Measurements from ENCODE around the gene RIN1. TPM values are rescaled to one million over a fixed set of nuclear protein-coding genes. Genes with fewer than 3 reads are reported as not detected.
A peak's percentile ranks its signal among the peaks of the same experiment; 100 is the strongest.

RIN1 gene
- total and polyA plus RNA-seq, 9 of the 15 experiments (the other 6 are each of a cell fraction or from before 2014, with no cell fraction given), result 0.01 to 1.2 (median 0.45) TPM; not detected in 1

DNA sequence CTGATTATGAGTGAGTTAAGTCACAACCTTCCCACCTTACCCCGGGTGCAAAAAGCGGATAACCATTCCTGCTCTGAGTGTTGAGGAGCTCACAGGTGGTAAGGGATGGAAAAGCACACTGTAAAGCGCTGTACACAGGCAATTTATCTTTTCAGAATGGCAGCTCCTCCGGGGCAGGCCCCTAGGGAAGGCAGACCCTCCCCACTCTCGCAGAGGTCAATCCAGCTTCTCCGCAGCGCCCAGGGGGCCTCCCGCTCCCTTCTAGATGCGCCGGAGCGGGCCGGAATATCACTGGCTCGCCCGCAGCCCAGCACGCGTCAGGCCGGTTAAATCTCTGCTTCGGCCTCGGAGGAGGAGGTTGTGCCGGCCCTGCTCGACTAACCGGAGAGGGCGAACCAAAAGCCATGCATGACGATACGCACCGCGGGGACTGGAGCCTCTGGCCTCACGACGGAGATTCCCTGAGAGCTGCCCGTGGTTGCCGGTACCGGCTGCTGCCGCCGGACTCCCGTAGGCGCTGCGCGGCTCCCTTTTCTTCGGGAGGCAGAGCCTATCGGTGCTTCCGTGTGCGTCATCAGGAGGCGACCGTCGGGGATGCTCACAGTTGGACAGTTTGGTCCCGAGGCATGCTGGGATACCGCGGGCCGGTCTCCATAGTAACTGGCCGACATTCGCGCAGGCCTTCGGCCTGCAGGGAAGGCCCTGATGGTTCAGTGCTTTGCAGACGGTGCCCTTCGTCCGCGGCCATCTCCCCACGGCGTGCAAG, 8.5 kb upstream of the RIN1 start, which contains the start of gene BRMS1:
Gene BRMS1 (minus strand): TSS at position 555 of the 766 bp plus-strand sequence. CDS start 2,870 bp downstream, outside the sequence.
- in situ Hi-C loops (cut with MboI), result no loop called here
- peak; percentile 87 for ATAC-seq
- Histone ChIP-seq H3K4me3 (peak within 1 kb of the TSS; percentile 81), H3K36me3 (ENCODE audit: control insufficient read depth, insufficient read depth, low read length) (peaks cover 34% of the 10 kb centered on the region; the same call in 2 of the 3 replicates), H3K4me1 (replicated peaks in 1 of 2; ENCODE audit: control insufficient read depth in 2 of 2, insufficient read depth in 2 of 2, low read length in 2 of 2) (peaks cover 19 to 37% of the 10 kb centered on the region in 2 experiments), H3K79me2 (ENCODE audit: control insufficient read depth, insufficient read depth, low read length) (peaks cover 23% of the 10 kb centered on the region), H3K9me3 (replicated peaks; ENCODE audit: control insufficient read depth, insufficient read depth, low read depth, low read length) (no peaks in the 10 kb centered on the region), H3K9ac (ENCODE audit: insufficient read depth in 1 of 2, low read depth in 2 of 2, low read length in 2 of 2) (peak within 1 kb of the TSS; percentile 75 to 99), H3K27me3 (ENCODE audit: control insufficient read depth in 2 of 2, insufficient read depth in 2 of 2, low read length in 2 of 2) (no peaks in the 10 kb centered on the region), H3K9me1 (ENCODE audit: control insufficient read depth, insufficient read depth, low read length) (no peaks in the 10 kb centered on the region), H3K27ac (ENCODE audit: extremely low read depth, low read depth, low read length) (peak within 1 kb of the TSS; percentile 65), H2AFZ (ENCODE audit: low read depth, low read length) (peak within 1 kb of the TSS; percentile 89), H4K20me1 (replicated peaks; ENCODE audit: control insufficient read depth, insufficient read depth, low read length) (no peaks in the 10 kb centered on the region), H3K4me2 (ENCODE audit: insufficient read depth, low read length) (peak within 1 kb of the TSS; percentile 91)
- CTCF ChIA-PET (ENCODE audit: low intra/inter-chr PET ratio), result no interaction called here
- DNase-seq (ENCODE audit: extremely low read depth in 1 of 4, low spot score in 3 of 4), result peak; percentile 87 to 98 (median 92)
- POLR2A ChIA-PET, result interaction anchor here (1.0 to 2.4 kb wide), 4 partner anchors 9 to 26 kb away, joined by 5 to 6 read pairs (median 6); partner anchors contain the start of genes RIN1 and SLC29A2
- WGBS (ENCODE audit: insufficient coverage, low coverage, missing lambda C conversion rate), result 0% methylated on average over 52 of the region's 59 CpGs
- intact Hi-C loops (cut with micrococcal nuclease), result no loop called here
- BruUV-seq (replicated peaks), result no TSS peak
- FAIRE-seq, result peak; percentile 99
- TF ChIP-seq SMAD4 (CRISPR knock-in tag; conservative IDR thresholded peaks at IDR 0.05), result no peak
- TF ChIP-seq PHF8 (IDR thresholded peaks at IDR 0.05; ENCODE audit: borderline replicate concordance, low read length), result peak; percentile 96
- peak; percentile 69; the same call in 1 of the 2 replicates for TF ChIP-seq MYC (IDR thresholded peaks at IDR 0.05; ENCODE audit: low read depth, low read length)
- TF ChIP-seq MYC (CRISPR knock-in tag; IDR thresholded peaks at IDR 0.05; ENCODE audit: borderline replicate concordance, low read depth), result no peak
- peak; percentile 97 for TF ChIP-seq C11orf30 (IDR thresholded peaks at IDR 0.05; ENCODE audit: low read depth)
- peak; percentile 50; the same call in 1 of the 2 replicates for TF ChIP-seq PML (IDR thresholded peaks at IDR 0.05; ENCODE audit: low read length)
- peak; percentile 97 for TF ChIP-seq KDM5B (IDR thresholded peaks at IDR 0.05; ENCODE audit: insufficient replicate concordance, low read depth, low read length)
- TF ChIP-seq POLR2H (tag; IDR thresholded peaks at IDR 0.05; ENCODE audit: low read depth), result 0 out of 2 replicates have a peak, but pooled peaks have one; percentile 27
- no peak for TF ChIP-seq ZNF699 (CRISPR knock-in tag; IDR thresholded peaks at IDR 0.05; ENCODE audit: insufficient replicate concordance)
- TF ChIP-seq KHSRP (IDR thresholded peaks at IDR 0.05), result peak; percentile 82
- peak; percentile 59; the same call in 1 of the 2 replicates for TF ChIP-seq ZNF12 (CRISPR knock-in tag; IDR thresholded peaks at IDR 0.05)
- TF ChIP-seq, protein P1, sequence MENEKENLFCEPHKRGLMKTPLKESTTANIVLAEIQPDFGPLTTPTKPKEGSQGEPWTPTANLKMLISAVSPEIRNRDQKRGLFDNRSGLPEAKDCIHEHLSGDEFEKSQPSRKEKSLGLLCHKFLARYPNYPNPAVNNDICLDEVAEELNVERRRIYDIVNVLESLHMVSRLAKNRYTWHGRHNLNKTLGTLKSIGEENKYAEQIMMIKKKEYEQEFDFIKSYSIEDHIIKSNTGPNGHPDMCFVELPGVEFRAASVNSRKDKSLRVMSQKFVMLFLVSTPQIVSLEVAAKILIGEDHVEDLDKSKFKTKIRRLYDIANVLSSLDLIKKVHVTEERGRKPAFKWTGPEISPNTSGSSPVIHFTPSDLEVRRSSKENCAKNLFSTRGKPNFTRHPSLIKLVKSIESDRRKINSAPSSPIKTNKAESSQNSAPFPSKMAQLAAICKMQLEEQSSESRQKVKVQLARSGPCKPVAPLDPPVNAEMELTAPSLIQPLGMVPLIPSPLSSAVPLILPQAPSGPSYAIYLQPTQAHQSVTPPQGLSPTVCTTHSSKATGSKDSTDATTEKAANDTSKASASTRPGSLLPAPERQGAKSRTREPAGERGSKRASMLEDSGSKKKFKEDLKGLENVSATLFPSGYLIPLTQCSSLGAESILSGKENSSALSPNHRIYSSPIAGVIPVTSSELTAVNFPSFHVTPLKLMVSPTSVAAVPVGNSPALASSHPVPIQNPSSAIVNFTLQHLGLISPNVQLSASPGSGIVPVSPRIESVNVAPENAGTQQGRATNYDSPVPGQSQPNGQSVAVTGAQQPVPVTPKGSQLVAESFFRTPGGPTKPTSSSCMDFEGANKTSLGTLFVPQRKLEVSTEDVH (IDR thresholded peaks at IDR 0.05; ENCODE audit: low read depth, partially characterized antibody), result peak; percentile 94
- TF ChIP-seq SIX5 (IDR thresholded peaks at IDR 0.05; ENCODE audit: borderline replicate concordance in 1 of 2, insufficient read depth in 1 of 2, low read depth in 1 of 2, low read length in 2 of 2), result peak; percentile 17 to 40; a peak in 1 of 4 replicates
- TF ChIP-seq, protein P2, sequence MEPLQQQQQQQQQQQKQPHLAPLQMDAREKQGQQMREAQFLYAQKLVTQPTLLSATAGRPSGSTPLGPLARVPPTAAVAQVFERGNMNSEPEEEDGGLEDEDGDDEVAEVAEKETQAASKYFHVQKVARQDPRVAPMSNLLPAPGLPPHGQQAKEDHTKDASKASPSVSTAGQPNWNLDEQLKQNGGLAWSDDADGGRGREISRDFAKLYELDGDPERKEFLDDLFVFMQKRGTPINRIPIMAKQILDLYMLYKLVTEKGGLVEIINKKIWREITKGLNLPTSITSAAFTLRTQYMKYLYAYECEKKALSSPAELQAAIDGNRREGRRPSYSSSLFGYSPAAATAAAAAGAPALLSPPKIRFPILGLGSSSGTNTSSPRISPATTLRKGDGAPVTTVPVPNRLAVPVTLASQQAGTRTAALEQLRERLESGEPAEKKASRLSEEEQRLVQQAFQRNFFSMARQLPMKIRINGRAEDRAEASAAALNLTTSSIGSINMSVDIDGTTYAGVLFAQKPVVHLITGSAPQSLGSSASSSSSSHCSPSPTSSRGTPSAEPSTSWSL (CRISPR knock-in tag; IDR thresholded peaks at IDR 0.05; ENCODE audit: borderline replicate concordance), result no peak

All from K562 (cell line).